A549 treated with GW870086 at 1 μM for 4 hours (cell line): ENCODE measurements around the gene ID2. TPM values are rescaled to one million over a fixed set of nuclear protein-coding genes. Genes with fewer than 3 reads are reported as not detected.

Source experiments
- total RNA-seq: library from RNA; stranded (reverse); fragments of 200-300 nt; extraction: Qiagen RNA extraction; gene quantifications from 5 replicates; pipeline ENCODE4 v1.2.3, GENCODE V29; 2022; ENCODE audit warnings: low read depth

ID2 gene
- 79.7 to 136 TPM (median 112 TPM) in 5 replicates for total RNA-seq

DNA sequence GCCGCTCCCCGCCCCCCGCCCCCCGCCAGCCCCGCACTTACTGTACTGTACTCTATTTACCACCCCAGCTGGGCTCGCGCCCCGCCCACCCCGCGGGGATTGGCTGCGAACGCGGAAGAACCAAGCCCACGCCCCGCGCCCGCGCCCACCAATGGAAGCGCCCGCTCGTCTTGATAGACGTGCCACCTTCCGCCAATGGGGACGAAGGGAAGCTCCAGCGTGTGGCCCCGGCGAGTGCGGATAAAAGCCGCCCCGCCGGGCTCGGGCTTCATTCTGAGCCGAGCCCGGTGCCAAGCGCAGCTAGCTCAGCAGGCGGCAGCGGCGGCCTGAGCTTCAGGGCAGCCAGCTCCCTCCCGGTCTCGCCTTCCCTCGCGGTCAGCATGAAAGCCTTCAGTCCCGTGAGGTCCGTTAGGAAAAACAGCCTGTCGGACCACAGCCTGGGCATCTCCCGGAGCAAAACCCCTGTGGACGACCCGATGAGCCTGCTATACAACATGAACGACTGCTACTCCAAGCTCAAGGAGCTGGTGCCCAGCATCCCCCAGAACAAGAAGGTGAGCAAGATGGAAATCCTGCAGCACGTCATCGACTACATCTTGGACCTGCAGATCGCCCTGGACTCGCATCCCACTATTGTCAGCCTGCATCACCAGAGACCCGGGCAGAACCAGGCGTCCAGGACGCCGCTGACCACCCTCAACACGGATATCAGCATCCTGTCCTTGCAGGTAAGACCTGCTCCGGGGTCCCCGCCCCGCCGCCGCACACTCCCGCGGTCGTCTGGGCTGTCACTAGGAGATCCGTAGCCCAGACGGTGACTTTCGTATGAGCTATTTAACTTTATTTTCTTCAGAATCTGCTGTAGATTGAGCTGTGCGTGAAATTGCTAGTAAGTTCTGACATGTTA lies at the start of gene ID2:
Gene ID2, plus strand, starts transcription at position 271 of the 907 bp plus-strand sequence. Its CDS starts 110 bp downstream, at position 381.

Other genes starting within 250 kb of the ID2 start
- 14.6 to 21.4 TPM (median 19.3 TPM) in 5 replicates for gene KIDINS220, start 155.6 kb downstream of the ID2 start, total RNA-seq